Stimulated activated CD8-positive, alpha-beta memory T cell treated with anti-CD3 and anti-CD28 coated beads, Interleukin-12 subunit alpha, Interleukin-12 subunit beta, amount 100 ng/mL, for 24 hours (primary cell): ENCODE results near the gene ARPC5L.

Experiments
- DNase-seq: peaks from one replicate; pipeline ENCODE4 v3.0.0-alpha.2; 2020; ENCODE audit errors: extremely low read depth

ARPC5L gene

GRCh38 chr9:124868511-124869465 lies 6.9 kb downstream of the ARPC5L start:
- DNase-seq = peak; percentile 86

- DNase-seq = no peak
These were observed 7.6 kb downstream of the ARPC5L start for GRCh38 chr9:124869466-124869985.

GRCh38 chr9:124869986-124870560 lies 8.1 kb downstream of the ARPC5L start:
- peak; percentile 75 for DNase-seq

GRCh38 chr9:124870723-124871122 lies 8.8 kb downstream of the ARPC5L start:
- no peak for DNase-seq

GRCh38 chr9:124871156-124871561 lies 9.2 kb downstream of the ARPC5L start:
- DNase-seq = no peak

GRCh38 chr9:124873664-124874063 lies 11.7 kb downstream of the ARPC5L start:
- no peak for DNase-seq

- DNase-seq = no peak
These were observed 13.6 kb downstream of the ARPC5L start for GRCh38 chr9:124875501-124875900.

- DNase-seq = no peak
These were observed 15.3 kb downstream of the ARPC5L start for GRCh38 chr9:124877021-124877782.

- no peak for DNase-seq
These were observed 16.1 kb downstream of the ARPC5L start for GRCh38 chr9:124878021-124878420.

- no peak for DNase-seq
These were observed 16.6 kb downstream of the ARPC5L start for GRCh38 chr9:124878518-124878917.

- no peak for DNase-seq
These were observed 17.3 kb downstream of the ARPC5L start for GRCh38 chr9:124879226-124879625.

- DNase-seq = no peak
These were observed 18.6 kb downstream of the ARPC5L start for GRCh38 chr9:124880501-124880900.

- no peak for DNase-seq
These were observed 19.3 kb downstream of the ARPC5L start for GRCh38 chr9:124881138-124881743.

- no peak for DNase-seq
These were observed 20.3 kb downstream of the ARPC5L start for GRCh38 chr9:124882231-124882630.

- no peak for DNase-seq
These were observed 22.4 kb downstream of the ARPC5L start for GRCh38 chr9:124884376-124884775.

- DNase-seq = no peak
These were observed 23.6 kb downstream of the ARPC5L start for GRCh38 chr9:124885551-124885950.

GRCh38 chr9:124886461-124886860 lies 24.5 kb downstream of the ARPC5L start:
- no peak for DNase-seq

GRCh38 chr9:124886866-124887492 lies 25.0 kb downstream of the ARPC5L start:
- no peak for DNase-seq

GRCh38 chr9:124887832-124888231 lies 25.9 kb downstream of the ARPC5L start:
- DNase-seq = no peak

- DNase-seq = no peak
These were observed 27.1 kb downstream of the ARPC5L start for GRCh38 chr9:124889006-124889405.

GRCh38 chr9:124890179-124890578 lies 28.2 kb downstream of the ARPC5L start:
- DNase-seq = no peak
